Stomach (tissue), 9 donors: ENCODE measurements around the gene GSTCD. TPM values are rescaled to one million over a fixed set of nuclear protein-coding genes. Genes with fewer than 3 reads are reported as not detected.

Experiments
- DNase-seq, 2 donors: peaks; one replicate each; pipeline versions ENCODE4 v3.0.0 to v3.0.0-alpha.2; 2013 to 2019
- H3K27ac ChIP-seq, 5 donors: fragments of 200-600 bp in 4 of 5; sonication (generic) in 4 of 5; one replicate each; pipeline ENCODE4 v1.5.1; 2013 to 2019; ENCODE audit warnings: mild to moderate bottlenecking in 1 of 5, moderate library complexity in 1 of 5
- H3K27me3 ChIP-seq, 3 donors: fragments of 200-600 bp; sonication (generic); one replicate each; pipeline ENCODE4 v1.5.1; 2017 to 2019; ENCODE audit warnings: mixed run types in 1 of 3
- H3K36me3 ChIP-seq, 4 donors: fragments of 200-600 bp; sonication (generic); 1 replicate in 3 of 4; 2 replicates in 1 of 4; pipeline ENCODE4 v1.5.1; 2016 to 2019
- H3K4me1 ChIP-seq, 4 donors: fragments of 200-600 bp; sonication (generic); one replicate each; pipeline ENCODE4 v1.5.1; 2016 to 2019
- H3K4me3 ChIP-seq, 4 donors: fragments of 200-600 bp; sonication (generic) in 3 of 4; one replicate each; pipeline ENCODE4 v1.5.1; 2016 to 2019; ENCODE audit warnings: mild to moderate bottlenecking in 1 of 4
- H3K9me3 ChIP-seq, 4 donors: fragments of 200-600 bp; sonication (generic); one replicate each; pipeline ENCODE4 v1.5.1; 2016 to 2019
- CTCF ChIP-seq, 7 experiments: fragments of 450-650 bp in 4 of 7; fragments of 200-600 bp in 3 of 7; sonication (generic) in 3 of 7; IDR thresholded peaks; one replicate each; pipeline ENCODE4 v1.5.1; 2016 to 2019; ENCODE audit warnings: antibody characterized with exemption in 7 of 7, control low read depth in 2 of 7, mild to moderate bottlenecking in 1 of 7
- EP300 ChIP-seq: sonication (generic); formaldehyde crosslinking; IDR thresholded peaks from one replicate; pipeline ENCODE4 v1.6.1; 2017; ENCODE audit warnings: antibody characterized with exemption
- POLR2A ChIP-seq, 4 donors: fragments of 450-650 bp; IDR thresholded peaks; one replicate each; pipeline ENCODE4 v1.6.1; 2016; ENCODE audit warnings: antibody characterized with exemption in 4 of 4, control low read depth in 2 of 4, mild to moderate bottlenecking in 1 of 4, moderate library complexity in 1 of 4
- POLR2AphosphoS5 ChIP-seq, 3 donors: sonication (generic); formaldehyde crosslinking; IDR thresholded peaks; one replicate each; pipeline ENCODE4 v1.6.1; 2016; ENCODE audit warnings: antibody characterized with exemption in 3 of 3
- WGBS, 5 donors: extraction: QIAGEN DNeasy Blood & Tissue Kit in 3 of 5; methylation state at CpG; one replicate each; pipeline versions ENCODE4 v1.1.5 to v1.1.7; 2013 to 2018; 5-methylcytosine and 5-hydroxymethylcytosine counted together
- intact Hi-C: fragments of 100-400 bp; cut with DNase I; formaldehyde crosslinking; loops from one replicate; pipeline ENCODE4 v1.15.1; 2023; ENCODE audit warnings: low total_unique reads
- polyA plus RNA-seq, 3 donors: library from polyadenylated mRNA; stranded (reverse); fragments of 200-250 nt; gene quantifications; one replicate each; pipeline ENCODE4 v1.2.3, GENCODE V29; 2013
- total RNA-seq, 5 donors: library from RNA; depleted of rRNA; stranded (reverse); fragments of >200 nt; gene quantifications; one replicate each; pipeline versions ENCODE4 v1.1.0 to v1.2.3, GENCODE V29; 2014 to 2016
- donor health status: healthy with polysubstance abuse.
- donor health status: Bipolar disorder and iron deficiency.
- donor health status: healthy.

The GSTCD gene
- total and polyA plus RNA-seq, 8 donors, result 1.6 to 129 (median 8.1) TPM

- H3K27ac ChIP-seq, result peak overlapping the region in 2 of 5 donors; percentile 38 to 69
- WGBS, 5 donors, result 3 to 7% (median 5%) methylated on average over 15 to 22 of the region's 22 CpGs
Observed at GRCh38 chr4:105896461-105896942, 187.9 kb downstream of the GSTCD start.

More at GRCh38 chr4:105896461-105896942, 187.9 kb downstream of the GSTCD start:
- TF ChIP-seq EP300 (no peak), CTCF (IDR thresholded peaks at IDR 0.05) (no peak), POLR2A (IDR thresholded peaks at IDR 0.05) (no peak), POLR2AphosphoS5 (IDR thresholded peaks at IDR 0.05) (no peak)
- no peaks in the 10 kb centered on the region for H3K9me3 ChIP-seq
- no peak for DNase-seq
- intact Hi-C loops, result no loop called here
- peaks cover 13 to 37% (median 23%) of the 10 kb centered on the region in 4 donors for H3K4me1 ChIP-seq
- no peaks in the 10 kb centered on the region for H3K36me3 ChIP-seq
- peaks cover 0 to 23% (median 20%) of the 10 kb centered on the region in 3 donors for H3K27me3 ChIP-seq
- peak overlapping the region; percentile 60 to 76 (median 61) for H3K4me3 ChIP-seq

Other genes starting within 250 kb of the GSTCD start
- 100 to 1,000 TPM in 3 of 5 donors, 10 to 100 TPM in 2; 10.5 to 473 (median 132) TPM for gene PPA2, start 234.7 kb upstream of the GSTCD start, total RNA-seq
- gene PPA2, start 234.7 kb upstream of the GSTCD start, polyA plus RNA-seq, result 10 to 100 TPM; 46.4 to 96.2 (median 74.6) TPM
- gene ARHGEF38, start 156.2 kb upstream of the GSTCD start, total RNA-seq, result 10 to 100 TPM in 2 of 5 donors, 1 to 10 TPM in 3; 2.3 to 23.2 (median 3.5) TPM
- 1 to 10 TPM in 1 of 3 donors, under 1 TPM in 2; 0.61 to 1.4 (median 0.87) TPM for gene ARHGEF38, start 156.2 kb upstream of the GSTCD start, polyA plus RNA-seq
- gene INTS12, start 95 bp upstream of the GSTCD start, total RNA-seq, result 10 to 100 TPM in 4 of 5 donors, 1 to 10 TPM in 1; 8.7 to 35.7 (median 17.5) TPM
- 10 to 100 TPM; 11.5 to 20.9 (median 16.3) TPM for gene INTS12, start 95 bp upstream of the GSTCD start, polyA plus RNA-seq
- gene NPNT, start 186.7 kb downstream of the GSTCD start, total RNA-seq, result 10 to 100 TPM in 4 of 5 donors, not detected in 1; 11.6 to 32.9 (median 12.6) TPM
- gene NPNT, start 186.7 kb downstream of the GSTCD start, polyA plus RNA-seq, result 10 to 100 TPM in 1 of 3 donors, 1 to 10 TPM in 2; 3.7 to 25.7 (median 4.7) TPM